ENCODE data around the gene SGTA.

GRCh38 chr19:2734589-2735288, 48.3 kb downstream of the SGTA start:
- TF ChIP-seq, protein P1, sequence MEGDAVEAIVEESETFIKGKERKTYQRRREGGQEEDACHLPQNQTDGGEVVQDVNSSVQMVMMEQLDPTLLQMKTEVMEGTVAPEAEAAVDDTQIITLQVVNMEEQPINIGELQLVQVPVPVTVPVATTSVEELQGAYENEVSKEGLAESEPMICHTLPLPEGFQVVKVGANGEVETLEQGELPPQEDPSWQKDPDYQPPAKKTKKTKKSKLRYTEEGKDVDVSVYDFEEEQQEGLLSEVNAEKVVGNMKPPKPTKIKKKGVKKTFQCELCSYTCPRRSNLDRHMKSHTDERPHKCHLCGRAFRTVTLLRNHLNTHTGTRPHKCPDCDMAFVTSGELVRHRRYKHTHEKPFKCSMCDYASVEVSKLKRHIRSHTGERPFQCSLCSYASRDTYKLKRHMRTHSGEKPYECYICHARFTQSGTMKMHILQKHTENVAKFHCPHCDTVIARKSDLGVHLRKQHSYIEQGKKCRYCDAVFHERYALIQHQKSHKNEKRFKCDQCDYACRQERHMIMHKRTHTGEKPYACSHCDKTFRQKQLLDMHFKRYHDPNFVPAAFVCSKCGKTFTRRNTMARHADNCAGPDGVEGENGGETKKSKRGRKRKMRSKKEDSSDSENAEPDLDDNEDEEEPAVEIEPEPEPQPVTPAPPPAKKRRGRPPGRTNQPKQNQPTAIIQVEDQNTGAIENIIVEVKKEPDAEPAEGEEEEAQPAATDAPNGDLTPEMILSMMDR (IDR thresholded peaks at IDR 0.05) = no peak
- TF ChIP-seq TCF7L2 (IDR thresholded peaks at IDR 0.05; ENCODE audit: low read depth, low read length) = no peak
- TF ChIP-seq, protein P2, sequence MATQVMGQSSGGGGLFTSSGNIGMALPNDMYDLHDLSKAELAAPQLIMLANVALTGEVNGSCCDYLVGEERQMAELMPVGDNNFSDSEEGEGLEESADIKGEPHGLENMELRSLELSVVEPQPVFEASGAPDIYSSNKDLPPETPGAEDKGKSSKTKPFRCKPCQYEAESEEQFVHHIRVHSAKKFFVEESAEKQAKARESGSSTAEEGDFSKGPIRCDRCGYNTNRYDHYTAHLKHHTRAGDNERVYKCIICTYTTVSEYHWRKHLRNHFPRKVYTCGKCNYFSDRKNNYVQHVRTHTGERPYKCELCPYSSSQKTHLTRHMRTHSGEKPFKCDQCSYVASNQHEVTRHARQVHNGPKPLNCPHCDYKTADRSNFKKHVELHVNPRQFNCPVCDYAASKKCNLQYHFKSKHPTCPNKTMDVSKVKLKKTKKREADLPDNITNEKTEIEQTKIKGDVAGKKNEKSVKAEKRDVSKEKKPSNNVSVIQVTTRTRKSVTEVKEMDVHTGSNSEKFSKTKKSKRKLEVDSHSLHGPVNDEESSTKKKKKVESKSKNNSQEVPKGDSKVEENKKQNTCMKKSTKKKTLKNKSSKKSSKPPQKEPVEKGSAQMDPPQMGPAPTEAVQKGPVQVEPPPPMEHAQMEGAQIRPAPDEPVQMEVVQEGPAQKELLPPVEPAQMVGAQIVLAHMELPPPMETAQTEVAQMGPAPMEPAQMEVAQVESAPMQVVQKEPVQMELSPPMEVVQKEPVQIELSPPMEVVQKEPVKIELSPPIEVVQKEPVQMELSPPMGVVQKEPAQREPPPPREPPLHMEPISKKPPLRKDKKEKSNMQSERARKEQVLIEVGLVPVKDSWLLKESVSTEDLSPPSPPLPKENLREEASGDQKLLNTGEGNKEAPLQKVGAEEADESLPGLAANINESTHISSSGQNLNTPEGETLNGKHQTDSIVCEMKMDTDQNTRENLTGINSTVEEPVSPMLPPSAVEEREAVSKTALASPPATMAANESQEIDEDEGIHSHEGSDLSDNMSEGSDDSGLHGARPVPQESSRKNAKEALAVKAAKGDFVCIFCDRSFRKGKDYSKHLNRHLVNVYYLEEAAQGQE (IDR thresholded peaks at IDR 0.05; ENCODE audit: insufficient read depth in 1 of 2, low read depth in 2 of 2, low read length in 1 of 2) = no peak
